ENCODE data around the gene SHISA6.

SHISA6 gene

DNA sequence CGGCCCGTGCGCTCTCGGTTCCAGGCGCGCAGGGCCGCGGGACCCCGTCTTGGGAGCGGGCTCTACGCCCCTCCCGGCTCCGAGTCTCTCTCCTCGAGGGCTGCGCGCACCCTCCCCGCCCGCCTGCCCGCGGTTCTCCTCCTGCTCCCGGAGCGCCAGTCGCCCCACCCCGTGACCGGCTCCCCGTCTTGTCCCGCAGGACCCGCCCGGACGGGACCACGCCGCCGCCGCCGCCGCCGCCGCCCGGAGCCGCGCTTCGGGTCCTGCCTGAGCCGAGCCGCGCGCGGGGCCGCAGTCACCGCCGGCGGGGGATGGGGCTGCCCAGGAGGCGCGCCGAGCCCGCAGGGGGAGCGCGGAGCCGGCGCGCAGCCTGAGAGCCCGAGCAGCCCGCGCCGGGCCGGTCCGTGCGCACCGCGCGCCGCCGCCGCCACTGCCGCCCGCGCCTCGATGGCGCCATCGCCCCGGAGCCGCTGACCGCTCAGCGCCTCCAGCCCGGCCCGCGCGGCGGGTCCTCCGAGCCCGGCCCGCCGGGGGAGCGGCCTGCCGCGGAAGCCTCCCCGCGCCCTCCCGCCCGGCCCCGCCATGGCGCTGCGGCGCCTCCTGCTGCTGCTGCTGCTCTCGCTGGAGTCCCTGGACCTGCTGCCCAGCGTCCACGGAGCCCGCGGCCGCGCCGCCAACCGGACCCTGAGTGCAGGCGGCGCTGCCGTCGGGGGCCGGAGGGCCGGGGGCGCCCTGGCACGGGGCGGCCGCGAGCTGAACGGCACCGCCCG is at the start of gene SHISA6:
TSS of gene SHISA6 (plus strand) at position 373 of the 770 bp plus-strand sequence.
- DNase-seq (ENCODE audit: low read depth in 2 of 2), result no peak

DNA sequence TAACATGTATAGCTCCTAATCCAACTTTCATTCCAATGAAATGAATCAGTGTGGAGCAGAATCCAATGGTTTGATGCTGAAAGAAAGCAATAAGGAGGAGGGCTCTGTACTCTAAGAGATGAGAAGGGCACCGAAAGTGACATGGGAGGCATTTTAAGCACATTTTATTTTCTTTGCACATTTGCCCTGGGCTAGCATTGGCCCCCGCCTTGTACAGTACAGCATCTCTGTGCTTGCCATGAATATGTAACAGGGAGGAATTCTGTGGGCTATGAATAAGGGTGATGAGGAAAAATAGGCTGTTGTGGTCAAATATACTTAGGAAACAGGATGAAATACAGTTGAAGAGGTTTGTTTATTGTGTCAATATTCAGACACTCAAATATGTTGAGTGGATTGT is 45.2 kb upstream of the SHISA6 start:
- no peak for DNase-seq (ENCODE audit: low read depth in 2 of 2)

DNA sequence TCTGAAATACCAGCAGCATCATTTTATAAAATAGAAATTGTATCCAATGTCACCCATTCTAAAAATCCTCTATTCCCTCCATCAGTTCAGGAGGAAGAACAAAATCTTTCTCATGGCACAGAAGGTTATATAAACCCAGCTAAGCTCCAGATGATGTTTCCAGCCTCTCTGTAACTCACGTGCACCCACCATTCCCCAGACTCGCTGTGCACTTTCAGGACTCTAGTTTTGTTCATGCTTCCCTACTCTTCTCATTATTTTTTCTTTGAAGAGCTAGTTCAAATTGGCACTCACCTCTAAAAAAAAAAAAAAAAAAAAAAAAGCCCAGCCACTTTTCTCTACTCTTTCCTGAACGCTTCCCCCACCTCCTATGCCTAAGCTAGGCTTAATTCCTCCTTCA is 36.0 kb upstream of the SHISA6 start:
- DNase-seq (ENCODE audit: low read depth in 2 of 2), result no peak

DNA sequence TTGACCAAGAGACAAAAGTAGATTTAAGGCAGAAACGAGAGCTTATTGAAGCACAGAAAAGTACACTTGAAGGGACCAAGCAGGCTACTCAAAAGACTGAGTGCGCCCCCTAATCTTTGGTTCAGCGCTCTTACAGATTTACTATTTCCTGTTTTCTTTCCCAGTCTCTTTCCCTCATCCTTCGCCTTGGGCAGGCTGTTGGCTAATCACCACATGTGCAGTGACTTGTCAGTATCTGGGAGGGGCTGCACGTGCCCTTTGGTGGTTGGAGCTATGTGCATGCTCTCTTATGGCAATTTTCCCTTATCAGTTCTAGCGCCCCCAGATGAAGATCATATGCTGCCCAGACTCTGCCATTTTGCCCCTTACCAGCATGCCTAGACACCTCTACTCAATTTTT is 35.4 kb upstream of the SHISA6 start:
- DNase-seq (ENCODE audit: low read depth in 2 of 2), result no peak

GRCh38 chr17:11209906-11210305 is 31.1 kb upstream of the SHISA6 start:
- DNase-seq (ENCODE audit: low read depth in 2 of 2), result no peak

DNA sequence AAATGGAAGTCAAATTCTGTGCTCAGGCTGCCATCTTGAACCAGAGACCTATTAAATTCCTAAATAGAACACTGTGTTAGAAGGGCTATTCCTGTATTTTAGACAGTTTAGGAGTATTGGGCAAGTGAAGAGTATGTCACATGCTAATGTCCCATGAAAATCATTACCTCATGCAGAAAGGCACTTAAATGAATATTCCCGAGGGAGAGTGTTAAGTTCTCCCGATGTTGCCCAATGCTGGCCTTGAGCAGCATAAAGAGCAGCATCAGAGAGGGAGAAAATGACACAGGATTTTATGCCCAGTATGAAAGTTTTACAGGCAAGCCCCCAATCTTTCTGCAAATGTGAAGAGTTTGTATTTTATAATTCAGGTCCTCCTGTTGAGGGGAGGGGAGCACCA is 28.2 kb upstream of the SHISA6 start:
- no peak for DNase-seq (ENCODE audit: low read depth in 2 of 2)

DNA sequence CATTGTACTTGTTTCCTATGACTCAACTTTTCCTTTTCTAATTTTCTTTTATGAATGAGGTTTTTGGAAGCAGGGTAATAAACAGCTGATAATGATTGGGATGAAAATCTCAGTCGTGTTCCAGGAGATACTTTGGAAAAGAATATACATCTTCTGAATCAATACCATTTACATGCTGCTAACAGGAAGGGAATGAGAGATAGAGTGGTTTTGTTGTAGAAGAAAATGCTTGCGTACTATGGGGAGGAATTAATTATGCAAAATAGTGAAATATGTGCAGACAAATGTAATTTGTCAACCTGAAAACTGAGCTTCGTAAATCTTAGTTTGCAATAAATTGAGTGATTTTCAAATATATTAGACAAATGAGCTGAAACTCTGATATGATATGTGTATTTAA is 24.0 kb upstream of the SHISA6 start:
- no peak for DNase-seq (ENCODE audit: low read depth in 2 of 2)

DNA sequence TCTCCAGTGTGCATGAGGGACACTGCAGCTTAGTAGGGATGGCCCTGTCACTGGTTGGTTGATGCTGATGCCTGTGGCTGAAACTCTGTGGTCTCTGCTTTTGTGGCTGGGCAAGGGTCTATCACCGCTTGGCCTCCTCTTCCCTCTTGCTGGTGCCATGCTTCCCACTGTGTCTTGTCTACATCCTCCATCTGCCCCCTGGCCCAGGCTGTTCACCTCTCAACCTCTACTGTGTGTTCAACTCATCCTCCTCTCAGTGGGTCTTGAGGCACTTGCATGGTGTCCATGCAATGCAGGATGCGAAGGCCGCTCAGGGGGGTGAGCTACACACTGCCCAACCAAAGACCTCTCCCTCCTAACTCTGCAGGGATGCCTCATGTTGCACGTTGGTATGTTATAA is 19.8 kb upstream of the SHISA6 start:
- no peak for DNase-seq (ENCODE audit: low read depth in 2 of 2)

- no peak for DNase-seq (ENCODE audit: low read depth in 2 of 2)
Measured at GRCh38 chr17:11221721-11222120, 19.3 kb upstream of the SHISA6 start.

DNA sequence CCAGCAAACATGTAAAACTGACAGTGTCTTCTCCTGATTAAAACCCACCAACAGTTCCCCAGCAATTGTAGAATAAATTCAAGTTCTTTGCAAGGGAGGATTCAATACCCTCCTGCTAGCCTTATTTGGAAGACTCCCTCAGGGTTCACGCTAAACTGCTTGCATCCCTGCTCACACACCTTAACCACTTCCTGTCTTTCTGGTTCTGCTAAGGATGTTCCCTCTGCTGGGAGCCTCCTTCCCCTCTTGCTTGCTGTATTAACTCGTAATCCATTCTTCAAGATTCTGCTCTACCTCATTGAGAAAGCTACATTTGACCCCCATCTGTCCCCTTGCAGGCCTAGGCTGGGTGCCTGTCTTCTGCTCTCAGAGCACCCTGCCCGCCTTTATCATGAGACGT is 2.3 kb upstream of the SHISA6 start:
- no peak for DNase-seq (ENCODE audit: low read depth in 2 of 2)

DNA sequence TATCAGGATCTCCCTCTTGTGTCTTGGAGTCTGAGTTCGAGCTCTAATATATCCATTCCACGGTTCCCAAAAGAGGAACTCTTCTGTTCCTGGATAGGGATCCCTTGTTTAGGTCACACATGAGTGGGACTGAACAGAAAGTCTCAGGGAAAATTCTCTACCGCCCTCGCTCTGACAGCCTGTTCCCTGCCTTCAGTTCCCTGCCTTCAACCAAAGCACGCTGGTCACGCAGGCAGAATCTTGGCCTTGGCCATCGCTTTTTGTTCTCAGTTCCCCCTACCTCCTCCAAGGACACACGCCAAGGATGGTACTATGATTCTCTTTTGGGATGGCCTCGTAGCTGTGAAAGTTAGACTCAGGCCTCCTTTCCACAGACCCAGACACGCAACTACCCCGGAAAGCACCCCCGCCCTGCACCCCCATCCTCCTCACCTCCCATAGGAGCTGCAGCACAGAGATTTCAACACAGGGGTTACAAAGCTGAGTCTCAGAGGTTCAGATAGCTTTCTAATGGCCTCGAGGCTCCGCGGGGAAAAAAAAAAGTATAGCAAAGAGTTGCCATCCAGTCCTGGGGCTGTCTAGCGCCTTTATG is 1.5 kb upstream of the SHISA6 start:
- no peak for DNase-seq (ENCODE audit: low read depth in 2 of 2)

- no peak for DNase-seq (ENCODE audit: low read depth in 2 of 2)
Measured at GRCh38 chr17:11240041-11240840, 772 bp upstream of the SHISA6 start.

- DNase-seq (ENCODE audit: low read depth in 2 of 2), result no peak
Measured at GRCh38 chr17:11241611-11242226, 706 bp downstream of the SHISA6 start.

- DNase-seq (ENCODE audit: low read depth in 2 of 2), result no peak
Measured at GRCh38 chr17:11242411-11242810, 1.4 kb downstream of the SHISA6 start.

DNA sequence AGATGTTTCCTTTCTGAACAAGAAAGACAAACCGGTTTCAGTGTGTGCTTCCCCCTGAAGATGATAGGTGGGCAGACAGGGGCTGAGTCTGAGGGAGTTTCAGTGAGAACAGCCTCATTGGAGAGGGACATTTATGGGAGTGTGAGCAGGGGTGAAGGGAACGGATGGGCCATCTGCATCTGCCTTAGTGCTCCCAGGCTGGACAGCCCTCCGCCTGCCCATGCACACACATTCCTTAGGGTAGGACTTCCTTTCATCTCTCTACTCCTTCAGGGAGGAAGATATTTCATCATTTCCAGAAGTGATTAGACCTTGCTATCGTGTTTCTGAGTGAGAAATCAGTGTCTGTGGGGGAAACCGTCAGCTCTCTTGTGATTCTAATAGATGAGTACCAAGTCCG is 3.8 kb downstream of the SHISA6 start:
- no peak for DNase-seq (ENCODE audit: low read depth in 2 of 2)

- no peak for DNase-seq (ENCODE audit: low read depth in 2 of 2)
Measured at GRCh38 chr17:11245187-11245586, 4.2 kb downstream of the SHISA6 start.

GRCh38 chr17:11245791-11246190 is 4.8 kb downstream of the SHISA6 start:
- no peak for DNase-seq (ENCODE audit: low read depth in 2 of 2)

DNA sequence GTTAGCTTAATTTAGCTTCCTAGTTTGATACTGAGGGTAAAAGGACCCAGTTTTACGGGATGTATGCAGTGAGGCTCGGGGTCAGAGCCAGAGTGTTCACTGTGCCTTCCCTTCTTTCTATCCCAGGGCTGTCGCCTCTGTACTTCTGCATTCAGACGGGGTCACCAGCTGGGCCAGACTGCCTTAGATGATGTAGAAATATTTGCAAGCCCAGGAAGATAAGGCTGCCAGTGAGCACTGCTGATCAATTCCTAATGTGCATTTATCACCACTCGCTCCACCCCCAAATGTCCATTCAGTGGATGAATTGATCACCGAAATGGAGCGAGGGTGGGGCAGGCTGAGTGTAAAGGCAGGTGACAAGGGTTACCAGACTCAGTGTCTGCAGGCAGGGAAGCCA is 9.1 kb downstream of the SHISA6 start:
- DNase-seq (ENCODE audit: low read depth in 2 of 2), result no peak

DNA sequence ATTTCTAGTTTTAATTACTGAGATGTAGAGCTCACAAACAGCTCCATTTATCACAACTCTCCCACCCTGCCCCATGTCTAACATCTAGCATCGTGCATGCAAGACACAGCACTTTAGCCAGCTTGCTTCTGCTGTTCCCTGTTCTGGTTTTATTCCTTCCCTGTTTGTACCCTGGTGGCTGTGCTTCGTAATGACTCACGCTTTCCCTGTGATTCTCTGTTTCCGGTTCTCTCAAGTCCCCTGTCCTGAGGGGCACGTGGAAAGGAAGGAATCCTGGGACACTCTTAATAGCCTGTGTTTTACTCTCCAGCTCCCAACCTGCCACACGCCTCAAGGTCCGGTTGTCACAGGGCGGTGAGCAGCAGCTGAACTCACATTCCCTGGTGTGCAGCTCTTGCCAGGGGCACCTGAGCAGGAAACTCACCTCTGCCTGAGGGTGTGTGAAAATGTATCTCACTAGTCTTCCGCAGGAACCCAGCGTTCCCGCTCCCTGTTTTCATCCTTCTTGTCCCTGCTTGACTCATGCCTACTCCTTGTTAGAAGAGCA is 10.6 kb downstream of the SHISA6 start:
- no peak for DNase-seq (ENCODE audit: low read depth in 2 of 2)

GRCh38 chr17:11252146-11252545 is 11.1 kb downstream of the SHISA6 start:
- DNase-seq (ENCODE audit: low read depth in 2 of 2), result no peak

DNA sequence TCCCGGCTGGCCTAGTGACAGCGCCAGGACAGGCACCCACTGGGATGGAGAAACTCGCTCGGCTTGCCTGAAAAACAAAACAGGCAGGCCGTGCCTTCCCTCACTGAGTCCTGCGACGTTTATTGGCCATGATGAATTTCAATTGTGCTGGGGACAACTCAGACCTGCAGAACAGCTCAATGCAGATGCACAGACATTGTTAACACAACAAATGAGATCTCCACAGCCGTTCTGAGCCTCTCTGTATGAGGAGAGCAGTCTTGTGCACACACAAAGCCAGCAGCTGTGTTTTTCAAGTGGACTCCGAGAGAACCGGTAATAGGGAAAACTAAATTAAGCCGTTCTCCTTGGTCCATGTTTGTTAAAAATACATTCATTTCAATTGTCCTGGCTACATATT is 15.9 kb downstream of the SHISA6 start:
- no peak for DNase-seq (ENCODE audit: low read depth in 2 of 2)

DNA sequence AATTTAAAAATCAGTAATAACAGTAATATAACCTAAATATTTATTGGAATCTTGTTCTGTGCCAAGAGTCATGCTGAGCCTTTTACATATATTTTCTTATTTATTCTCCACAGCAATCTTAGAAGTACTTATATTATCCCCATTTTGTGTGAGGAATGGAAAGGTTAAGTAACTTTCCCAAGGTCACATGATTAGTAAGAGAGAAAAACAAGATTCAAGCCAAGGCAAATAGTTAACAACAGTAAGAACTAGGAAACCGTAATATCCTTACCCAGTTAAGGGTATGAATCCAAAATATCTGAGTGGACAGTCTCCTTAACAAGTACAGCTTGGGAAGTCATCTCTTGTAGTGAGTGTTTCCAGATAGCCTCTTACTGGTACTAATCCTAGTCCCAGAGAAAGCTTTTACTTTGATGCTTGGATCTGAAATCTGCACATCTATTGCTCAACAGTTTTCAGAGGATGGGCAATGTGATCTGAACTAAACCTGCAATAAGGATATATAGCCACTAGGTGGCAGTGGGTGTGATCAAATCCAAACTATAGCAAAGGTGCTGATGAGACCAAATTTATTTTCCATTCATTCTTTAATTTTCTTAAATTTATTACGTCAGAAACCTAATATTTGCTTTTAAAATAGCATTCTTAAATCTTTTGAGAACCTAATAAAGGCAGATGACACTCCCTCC is 23.3 kb downstream of the SHISA6 start:
- no peak for DNase-seq (ENCODE audit: low read depth in 2 of 2)

Data from activated CD8-positive, alpha-beta memory T cell treated with anti-CD3 and anti-CD28 coated beads for 4 hours (primary cell).